Measurements from ENCODE around the gene ZNF282.

Gene ZNF282

DNA sequence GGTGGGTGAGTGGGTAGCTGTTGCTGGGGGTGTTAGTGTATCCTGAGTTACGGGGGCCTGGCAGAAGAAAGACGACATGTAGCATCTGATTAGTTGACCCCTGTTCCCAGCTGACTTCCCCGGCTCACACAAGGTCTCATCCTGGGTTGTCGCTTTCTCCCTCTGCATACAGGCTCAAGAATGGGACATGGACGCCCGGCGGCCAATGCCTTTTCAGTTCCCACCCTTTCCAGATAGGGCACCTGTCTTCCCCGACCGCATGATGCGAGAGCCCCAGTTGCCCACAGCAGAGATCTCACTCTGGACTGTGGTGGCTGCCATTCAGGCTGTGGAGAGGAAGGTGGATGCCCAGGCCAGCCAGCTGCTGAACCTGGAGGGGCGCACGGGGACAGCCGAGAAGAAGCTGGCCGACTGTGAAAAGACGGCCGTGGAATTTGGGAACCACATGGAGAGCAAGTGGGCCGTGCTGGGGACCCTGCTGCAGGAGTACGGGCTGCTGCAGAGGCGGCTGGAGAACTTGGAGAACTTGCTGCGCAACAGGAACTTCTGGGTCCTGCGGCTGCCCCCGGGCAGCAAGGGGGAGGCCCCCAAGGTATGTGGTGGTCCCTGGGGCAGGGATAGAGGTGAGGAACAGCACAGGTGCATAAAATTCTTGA, 2.9 kb downstream of the ZNF282 start:
- in situ Hi-C loops (cut with MboI; ENCODE audit: low pct_unique_long_range_greater_than_20kb, low sequenced_read_pairs, unreplicated experiment): no loop called here
- DNase-seq (ENCODE audit: low spot score): no peak
- TF ChIP-seq, protein P1, sequence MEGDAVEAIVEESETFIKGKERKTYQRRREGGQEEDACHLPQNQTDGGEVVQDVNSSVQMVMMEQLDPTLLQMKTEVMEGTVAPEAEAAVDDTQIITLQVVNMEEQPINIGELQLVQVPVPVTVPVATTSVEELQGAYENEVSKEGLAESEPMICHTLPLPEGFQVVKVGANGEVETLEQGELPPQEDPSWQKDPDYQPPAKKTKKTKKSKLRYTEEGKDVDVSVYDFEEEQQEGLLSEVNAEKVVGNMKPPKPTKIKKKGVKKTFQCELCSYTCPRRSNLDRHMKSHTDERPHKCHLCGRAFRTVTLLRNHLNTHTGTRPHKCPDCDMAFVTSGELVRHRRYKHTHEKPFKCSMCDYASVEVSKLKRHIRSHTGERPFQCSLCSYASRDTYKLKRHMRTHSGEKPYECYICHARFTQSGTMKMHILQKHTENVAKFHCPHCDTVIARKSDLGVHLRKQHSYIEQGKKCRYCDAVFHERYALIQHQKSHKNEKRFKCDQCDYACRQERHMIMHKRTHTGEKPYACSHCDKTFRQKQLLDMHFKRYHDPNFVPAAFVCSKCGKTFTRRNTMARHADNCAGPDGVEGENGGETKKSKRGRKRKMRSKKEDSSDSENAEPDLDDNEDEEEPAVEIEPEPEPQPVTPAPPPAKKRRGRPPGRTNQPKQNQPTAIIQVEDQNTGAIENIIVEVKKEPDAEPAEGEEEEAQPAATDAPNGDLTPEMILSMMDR (IDR thresholded peaks at IDR 0.05; ENCODE audit: extremely low read depth, insufficient read depth, missing control alignments): no peak

DNA sequence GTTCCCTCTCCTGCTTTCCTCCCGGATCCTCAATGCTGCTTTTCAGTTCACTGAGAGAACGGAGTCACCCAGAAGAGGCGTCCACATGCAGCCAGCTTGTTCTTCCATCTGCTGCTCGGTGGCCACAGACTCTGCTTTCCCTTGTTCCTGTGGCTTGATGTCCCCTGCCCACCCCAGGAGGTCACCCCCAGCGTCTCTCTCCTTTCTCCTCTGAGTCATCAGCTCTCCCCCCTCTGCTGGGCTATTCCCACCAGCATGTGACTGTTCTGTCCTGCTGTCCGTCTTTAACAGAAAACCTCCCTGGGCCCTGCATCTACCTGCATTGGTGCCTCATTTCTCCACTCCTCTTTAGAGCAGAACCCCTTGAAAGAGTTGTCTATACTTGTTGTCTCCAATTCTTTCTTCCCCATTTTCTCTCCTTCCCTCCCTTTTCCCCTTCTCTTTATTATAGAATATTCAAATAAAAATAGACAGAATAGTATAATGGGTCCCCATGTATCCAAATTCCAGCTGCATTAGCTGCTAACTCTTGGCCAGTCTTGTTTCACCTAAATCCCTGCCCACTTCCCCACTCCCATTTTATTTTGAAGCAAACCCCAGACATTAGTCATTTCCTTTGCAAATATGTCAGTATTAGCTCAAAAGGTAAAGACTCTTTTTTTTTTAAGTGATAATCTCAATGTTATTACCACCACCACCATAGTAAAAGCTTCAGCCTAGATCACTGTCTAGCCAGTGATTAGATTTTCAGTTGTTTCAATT, 4.1 kb downstream of the ZNF282 start:
- in situ Hi-C loops (cut with MboI; ENCODE audit: low pct_unique_long_range_greater_than_20kb, low sequenced_read_pairs, unreplicated experiment): no loop called here
- TF ChIP-seq, protein P1 (IDR thresholded peaks at IDR 0.05; ENCODE audit: extremely low read depth, insufficient read depth, missing control alignments): no peak
- DNase-seq (ENCODE audit: low spot score): no peak

DNA sequence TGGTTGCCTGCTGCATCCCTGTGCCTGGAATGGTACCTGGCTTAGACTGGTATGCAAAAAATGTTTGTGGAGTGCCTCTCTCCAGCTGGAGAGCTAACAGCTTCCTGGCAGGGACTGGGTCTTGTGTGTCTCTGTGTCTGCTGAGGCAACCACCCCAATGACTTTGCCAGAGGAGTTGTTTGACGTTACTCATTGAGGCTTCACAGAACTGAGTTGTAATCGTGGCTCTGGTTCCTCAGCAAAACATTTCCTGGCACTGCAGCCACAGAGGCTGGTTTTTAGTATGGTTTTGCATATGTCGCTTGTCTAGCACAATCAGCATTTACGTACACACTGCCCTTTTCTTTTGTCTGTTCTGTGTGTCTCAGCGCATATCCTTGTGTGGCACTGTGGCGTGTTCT, 7.5 kb downstream of the ZNF282 start:
- TF ChIP-seq, protein P1 (IDR thresholded peaks at IDR 0.05; ENCODE audit: extremely low read depth, insufficient read depth, missing control alignments): no peak
- no peak for DNase-seq (ENCODE audit: low spot score)
- in situ Hi-C loops (cut with MboI; ENCODE audit: low pct_unique_long_range_greater_than_20kb, low sequenced_read_pairs, unreplicated experiment): no loop called here

DNA sequence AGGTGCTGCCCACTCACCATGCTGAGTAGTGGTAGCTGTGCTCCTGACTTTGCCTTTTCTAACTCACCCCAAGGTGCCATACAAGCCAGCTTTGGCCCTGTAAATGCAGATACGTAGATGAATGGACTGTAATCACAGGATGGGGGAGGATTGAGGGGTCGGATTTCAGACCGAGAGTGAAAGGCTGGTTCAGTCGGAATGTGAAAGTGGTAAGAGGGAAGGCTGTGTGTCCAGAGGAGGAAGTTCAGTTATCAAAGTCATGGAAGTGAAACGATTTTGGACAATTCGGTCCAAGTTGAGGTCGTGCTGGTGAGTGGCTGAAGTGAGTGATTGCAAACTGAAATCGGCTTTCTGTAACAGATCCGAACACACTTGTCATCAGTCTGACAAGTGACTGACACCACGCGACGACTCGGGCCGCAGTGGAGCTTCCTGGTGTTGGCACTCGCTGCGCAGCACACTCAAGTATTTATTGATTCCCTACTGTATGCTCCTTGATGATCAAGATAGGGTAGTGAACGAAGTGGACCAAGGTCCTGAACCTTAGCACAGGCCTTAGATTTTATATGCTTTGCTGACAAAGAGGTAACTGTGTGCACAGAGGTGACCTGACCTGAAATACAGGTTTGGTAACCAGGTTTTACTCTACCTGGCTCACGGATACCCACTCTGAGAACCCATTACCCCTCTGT, 10.5 kb downstream of the ZNF282 start:
- TF ChIP-seq, protein P1 (IDR thresholded peaks at IDR 0.05; ENCODE audit: extremely low read depth, insufficient read depth, missing control alignments): no peak
- in situ Hi-C loops (cut with MboI; ENCODE audit: low pct_unique_long_range_greater_than_20kb, low sequenced_read_pairs, unreplicated experiment): no loop called here
- DNase-seq (ENCODE audit: low spot score): no peak

DNA sequence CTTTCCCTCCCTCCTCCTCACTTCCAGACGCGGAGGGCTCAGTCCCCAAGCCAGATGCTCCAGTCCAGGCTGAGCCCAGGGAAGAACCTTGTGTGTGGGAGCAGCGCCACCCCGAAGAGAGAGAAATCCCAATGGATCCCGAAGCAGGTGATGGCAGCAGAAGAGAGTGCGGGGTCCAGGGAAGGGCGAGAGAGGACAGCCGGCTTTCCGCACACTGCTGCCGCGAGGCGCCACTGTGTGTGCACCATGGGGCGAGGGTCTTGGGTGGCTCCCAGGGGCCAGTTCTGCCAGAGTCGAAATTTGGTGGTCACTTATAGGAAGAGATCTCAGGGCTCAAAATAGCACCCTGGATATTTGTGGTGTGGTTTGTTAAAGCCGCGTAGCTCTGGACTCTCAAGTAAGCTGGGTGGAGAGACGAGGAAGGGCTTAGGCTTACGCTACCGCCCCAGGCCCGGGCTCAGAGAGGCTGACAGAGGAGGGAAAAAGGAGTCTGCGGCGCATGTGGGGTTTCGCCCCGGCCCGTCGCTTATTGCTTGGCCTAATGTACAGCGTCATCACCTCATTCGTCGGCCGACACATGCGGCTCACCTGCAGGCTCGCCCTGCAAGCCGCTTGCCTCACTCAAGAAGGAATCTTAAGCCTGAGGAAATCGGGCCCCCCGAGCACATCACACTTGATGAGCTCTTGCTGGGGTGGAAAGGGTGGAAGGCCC, 12.1 kb downstream of the ZNF282 start:
- TF ChIP-seq, protein P1 (IDR thresholded peaks at IDR 0.05; ENCODE audit: extremely low read depth, insufficient read depth, missing control alignments): no peak

More for the DNA sequence above, 12.1 kb downstream of the ZNF282 start:
- in situ Hi-C loops (cut with MboI; ENCODE audit: low pct_unique_long_range_greater_than_20kb, low sequenced_read_pairs, unreplicated experiment): no loop called here
- DNase-seq (ENCODE audit: low spot score): no peak

Data from GM13977 (cell line).